ENCODE data around the gene FOXN3.

DNA sequence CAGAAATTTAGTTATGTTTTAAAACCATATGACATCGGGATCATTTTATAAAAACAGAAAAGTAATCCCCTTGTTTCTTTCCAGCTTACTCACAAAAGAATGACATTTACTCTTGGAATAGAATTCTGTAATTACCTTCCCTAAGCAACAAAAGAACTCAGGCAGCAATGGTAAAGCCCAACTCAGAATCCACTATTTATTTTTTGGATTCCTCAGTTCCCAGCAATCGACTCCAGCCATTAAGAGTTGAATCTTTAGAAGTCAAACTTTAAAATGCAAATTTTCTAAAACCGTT is 65.9 kb downstream of the FOXN3 start:
- no peak for TF ChIP-seq EZH2 (IDR thresholded peaks at IDR 0.05; ENCODE audit: low read length, missing control alignments)
- TF ChIP-seq, protein P1, sequence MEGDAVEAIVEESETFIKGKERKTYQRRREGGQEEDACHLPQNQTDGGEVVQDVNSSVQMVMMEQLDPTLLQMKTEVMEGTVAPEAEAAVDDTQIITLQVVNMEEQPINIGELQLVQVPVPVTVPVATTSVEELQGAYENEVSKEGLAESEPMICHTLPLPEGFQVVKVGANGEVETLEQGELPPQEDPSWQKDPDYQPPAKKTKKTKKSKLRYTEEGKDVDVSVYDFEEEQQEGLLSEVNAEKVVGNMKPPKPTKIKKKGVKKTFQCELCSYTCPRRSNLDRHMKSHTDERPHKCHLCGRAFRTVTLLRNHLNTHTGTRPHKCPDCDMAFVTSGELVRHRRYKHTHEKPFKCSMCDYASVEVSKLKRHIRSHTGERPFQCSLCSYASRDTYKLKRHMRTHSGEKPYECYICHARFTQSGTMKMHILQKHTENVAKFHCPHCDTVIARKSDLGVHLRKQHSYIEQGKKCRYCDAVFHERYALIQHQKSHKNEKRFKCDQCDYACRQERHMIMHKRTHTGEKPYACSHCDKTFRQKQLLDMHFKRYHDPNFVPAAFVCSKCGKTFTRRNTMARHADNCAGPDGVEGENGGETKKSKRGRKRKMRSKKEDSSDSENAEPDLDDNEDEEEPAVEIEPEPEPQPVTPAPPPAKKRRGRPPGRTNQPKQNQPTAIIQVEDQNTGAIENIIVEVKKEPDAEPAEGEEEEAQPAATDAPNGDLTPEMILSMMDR (conservative IDR thresholded peaks at IDR 0.05 in 1 of 2, IDR thresholded peaks at IDR 0.05 in 1 of 2; ENCODE audit: low read depth in 1 of 2, low read length in 2 of 2) = no peak
